NCI-H2227 (cell line): ENCODE data around the gene ANKRD29.

Experiments used
- DNase-seq: peaks from one replicate; lab custom pipeline; 2025; ENCODE audit not compliant: unreplicated experiment; lab: John Stamatoyannopoulos, UW

The ANKRD29 gene, protein sequence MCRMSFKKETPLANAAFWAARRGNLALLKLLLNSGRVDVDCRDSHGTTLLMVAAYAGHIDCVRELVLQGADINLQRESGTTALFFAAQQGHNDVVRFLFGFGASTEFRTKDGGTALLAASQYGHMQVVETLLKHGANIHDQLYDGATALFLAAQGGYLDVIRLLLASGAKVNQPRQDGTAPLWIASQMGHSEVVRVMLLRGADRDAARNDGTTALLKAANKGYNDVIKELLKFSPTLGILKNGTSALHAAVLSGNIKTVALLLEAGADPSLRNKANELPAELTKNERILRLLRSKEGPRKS

DNA sequence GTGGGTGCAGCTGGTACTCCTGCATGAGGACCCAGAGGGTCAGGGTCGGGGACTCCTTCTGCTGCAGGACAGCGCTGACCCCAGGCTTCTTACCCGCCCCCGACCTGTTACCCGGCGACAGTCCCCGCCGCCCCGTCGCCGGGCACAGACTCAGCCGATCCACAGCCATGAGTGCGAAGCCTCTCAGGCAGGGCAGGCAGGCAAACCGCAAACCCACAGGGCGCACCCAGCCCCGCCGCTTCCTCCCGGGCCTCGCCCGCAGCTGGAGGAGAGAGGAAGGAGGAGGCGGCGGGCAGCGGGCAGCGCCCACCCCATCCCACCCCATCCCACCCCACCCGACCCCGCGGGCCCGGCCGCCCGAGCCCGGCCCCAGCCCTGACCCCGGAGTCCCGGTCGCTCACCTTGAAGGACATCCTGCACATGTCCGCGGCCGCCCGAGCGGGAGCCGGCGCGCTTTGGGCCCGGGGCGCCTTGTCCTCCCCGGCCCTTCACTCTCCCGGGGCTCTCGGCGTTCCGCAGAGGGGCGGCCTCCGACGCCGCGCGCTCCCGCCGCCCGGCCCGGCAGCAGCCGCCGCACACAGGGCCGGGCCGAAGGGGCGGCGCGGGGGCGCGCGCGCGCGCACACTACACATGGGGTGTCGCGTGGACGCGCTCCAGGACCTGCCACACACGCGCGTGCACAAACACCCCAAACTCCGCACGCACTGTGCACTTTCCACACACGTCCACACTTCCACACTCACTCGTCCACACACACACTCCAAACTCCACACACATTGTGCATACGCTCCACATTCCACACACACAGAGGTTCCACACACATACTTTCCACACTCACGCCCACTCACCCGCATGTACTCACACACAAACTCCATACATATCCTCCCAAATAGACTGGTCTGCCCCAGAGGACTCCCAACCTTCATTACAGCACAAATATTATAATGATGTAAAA is at the start of gene ANKRD29:
Gene ANKRD29 (minus strand): TSS at position 603 of the 955 bp plus-strand sequence. CDS start 181 bp downstream, at position 422.
- DNase-seq: peak; percentile 78

- DNase-seq: no peak
These were observed 49.7 kb upstream of the ANKRD29 start for GRCh38 chr18:23712445-23712844.

GRCh38 chr18:23711426-23711825 is 48.7 kb upstream of the ANKRD29 start:
- DNase-seq: no peak

DNA sequence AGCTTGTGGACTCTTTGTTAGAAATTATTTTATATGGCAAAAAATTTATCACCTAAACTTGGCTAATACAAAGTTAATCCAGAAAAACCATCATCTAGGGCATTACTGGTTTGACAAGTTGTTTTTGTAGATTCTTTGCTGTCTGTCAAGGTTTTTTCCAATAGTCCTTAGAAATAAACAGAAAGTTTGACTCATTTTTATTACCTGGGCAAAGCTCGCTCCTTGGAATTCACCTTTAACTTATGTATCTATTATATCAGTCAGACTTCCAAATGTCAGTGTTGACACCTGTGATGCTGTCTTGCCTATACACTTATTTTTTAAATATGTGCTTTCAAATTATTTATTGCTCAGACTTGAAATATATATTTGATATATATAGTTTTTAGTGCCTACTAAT is 48.2 kb upstream of the ANKRD29 start:
- DNase-seq: no peak

- no peak for DNase-seq
These were observed 47.4 kb upstream of the ANKRD29 start for GRCh38 chr18:23710068-23710527.

- no peak for DNase-seq
These were observed 44.4 kb upstream of the ANKRD29 start for GRCh38 chr18:23706971-23707640.

- DNase-seq: no peak
These were observed 42.1 kb upstream of the ANKRD29 start for GRCh38 chr18:23704806-23705205.

DNA sequence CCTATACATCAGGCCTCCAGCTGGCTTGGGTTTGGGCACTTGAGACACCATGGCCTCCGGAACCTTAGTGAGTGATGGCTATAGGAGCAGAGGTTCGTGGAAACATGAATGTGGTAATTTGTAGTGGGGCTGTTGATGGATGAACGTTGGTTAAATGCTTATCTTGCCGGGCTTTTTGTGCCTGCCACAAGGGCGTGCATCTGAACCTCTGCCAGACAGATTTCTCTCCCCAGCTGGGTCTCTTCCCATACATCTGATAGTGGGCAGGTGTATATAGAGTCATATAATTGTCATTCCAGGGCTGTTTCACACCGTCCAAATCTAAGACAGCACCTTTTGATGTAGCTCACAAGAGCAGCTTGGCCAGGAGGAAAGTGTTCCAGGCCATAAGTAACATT is 41.3 kb upstream of the ANKRD29 start:
- no peak for DNase-seq

DNA sequence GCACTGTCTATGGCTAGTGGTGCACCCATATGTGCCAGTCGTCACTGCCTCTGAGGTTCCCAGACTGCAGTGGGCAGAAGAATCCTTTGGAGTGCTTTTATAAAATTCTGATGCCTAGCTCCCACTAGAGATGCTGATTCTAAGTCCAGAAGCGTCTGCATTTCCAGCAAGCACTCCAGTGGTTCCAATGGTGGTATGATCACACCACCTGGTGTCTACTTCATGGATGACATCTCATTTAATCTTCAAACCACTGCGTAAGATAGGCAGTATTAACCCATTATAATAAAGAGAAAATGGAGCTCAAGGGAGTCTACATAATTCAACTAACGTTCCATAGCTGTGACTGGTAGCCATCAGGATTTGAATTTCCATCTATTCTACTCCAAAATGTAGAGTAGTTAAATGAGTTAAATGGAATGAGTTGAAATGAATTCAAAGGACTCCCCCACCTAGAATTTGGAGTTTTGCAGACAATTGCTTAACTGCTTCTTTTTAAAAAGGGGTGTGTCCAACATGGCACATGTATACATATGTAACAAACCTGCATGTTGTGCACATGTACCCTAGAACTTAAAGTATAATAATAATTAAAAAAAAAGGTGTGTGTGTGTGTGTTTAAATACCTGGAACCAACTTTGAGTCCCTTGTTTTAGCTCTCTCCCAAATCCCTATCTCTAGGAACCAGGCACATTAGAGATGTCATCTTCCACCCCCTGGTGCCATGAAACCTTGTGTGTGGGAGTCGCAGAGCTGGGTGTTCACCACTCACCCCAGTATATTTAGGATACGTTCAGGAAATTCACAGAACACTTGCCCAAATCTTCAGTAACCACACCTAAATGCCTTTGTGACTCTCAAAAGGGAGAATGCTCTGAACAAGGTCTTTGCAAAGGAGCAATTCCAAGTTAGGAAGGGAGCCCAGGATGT is 40.6 kb upstream of the ANKRD29 start:
- DNase-seq: peak; percentile 64

GRCh38 chr18:23702606-23703005 is 39.9 kb upstream of the ANKRD29 start:
- DNase-seq: no peak

- DNase-seq: no peak
These were observed 38.9 kb upstream of the ANKRD29 start for GRCh38 chr18:23701544-23702064.

GRCh38 chr18:23701017-23701416 is 38.3 kb upstream of the ANKRD29 start:
- DNase-seq: no peak

GRCh38 chr18:23694637-23695430 is 32.1 kb upstream of the ANKRD29 start:
- DNase-seq: no peak

DNA sequence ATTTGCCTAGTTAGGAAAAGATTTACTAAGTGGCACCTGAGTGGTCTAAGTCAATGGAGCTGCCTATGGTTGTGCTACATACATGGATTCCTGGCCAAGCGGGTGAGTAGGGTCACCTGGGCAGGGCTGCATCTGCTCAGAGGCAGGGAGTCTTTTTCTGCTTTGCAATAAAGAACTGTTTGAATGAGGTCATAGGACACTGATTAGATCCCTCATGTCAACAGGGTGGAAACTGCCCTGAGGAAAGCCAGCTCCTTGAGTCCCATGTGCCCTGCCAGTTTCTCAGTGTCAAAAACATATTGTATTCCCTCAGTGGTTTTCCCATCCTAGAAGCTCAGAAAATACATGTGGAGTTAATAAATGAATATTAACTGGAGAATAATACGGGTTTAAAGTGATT is 31.1 kb upstream of the ANKRD29 start:
- no peak for DNase-seq

GRCh38 chr18:23690505-23691068 is 27.9 kb upstream of the ANKRD29 start:
- DNase-seq: peak; percentile 46

DNA sequence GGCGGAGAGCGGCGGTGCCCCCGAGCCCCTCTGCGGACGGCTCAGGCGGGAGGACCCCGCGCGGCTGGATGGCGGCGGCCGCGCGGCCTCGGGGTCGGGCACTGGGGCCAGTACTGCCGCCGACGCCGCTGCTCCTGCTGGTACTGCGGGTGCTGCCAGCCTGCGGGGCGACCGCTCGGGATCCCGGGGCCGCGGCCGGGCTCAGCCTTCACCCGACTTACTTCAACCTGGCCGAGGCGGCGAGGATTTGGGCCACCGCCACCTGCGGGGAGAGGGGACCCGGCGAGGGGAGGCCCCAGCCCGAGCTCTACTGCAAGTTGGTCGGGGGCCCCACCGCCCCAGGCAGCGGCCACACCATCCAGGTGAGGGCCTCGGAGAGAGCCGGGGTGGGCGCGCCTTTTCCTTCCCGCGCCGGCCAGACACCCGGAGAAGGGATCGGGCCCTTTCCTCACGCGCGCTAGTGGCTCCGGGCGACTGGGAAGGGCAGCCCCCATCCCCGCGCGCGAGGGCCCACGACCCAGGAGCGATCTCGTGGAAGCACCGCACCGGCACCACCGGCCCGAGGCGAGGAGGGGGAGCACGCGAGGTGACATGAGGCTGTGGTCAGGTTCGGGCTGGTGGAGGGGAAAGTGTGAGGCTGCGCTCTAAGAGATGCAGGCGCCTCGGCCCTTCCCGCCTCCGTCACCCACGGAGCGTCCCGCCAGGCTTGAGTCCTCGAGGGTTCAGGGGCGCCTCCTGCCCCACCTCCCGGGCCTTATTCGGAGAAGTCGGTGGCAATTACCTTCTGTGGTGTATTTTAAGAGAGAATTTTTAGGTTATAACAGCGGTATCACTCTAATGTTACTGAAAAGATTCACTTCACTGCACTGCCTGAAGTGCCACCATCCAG is 27.1 kb upstream of the ANKRD29 start:
- DNase-seq: peak; percentile 53

DNA sequence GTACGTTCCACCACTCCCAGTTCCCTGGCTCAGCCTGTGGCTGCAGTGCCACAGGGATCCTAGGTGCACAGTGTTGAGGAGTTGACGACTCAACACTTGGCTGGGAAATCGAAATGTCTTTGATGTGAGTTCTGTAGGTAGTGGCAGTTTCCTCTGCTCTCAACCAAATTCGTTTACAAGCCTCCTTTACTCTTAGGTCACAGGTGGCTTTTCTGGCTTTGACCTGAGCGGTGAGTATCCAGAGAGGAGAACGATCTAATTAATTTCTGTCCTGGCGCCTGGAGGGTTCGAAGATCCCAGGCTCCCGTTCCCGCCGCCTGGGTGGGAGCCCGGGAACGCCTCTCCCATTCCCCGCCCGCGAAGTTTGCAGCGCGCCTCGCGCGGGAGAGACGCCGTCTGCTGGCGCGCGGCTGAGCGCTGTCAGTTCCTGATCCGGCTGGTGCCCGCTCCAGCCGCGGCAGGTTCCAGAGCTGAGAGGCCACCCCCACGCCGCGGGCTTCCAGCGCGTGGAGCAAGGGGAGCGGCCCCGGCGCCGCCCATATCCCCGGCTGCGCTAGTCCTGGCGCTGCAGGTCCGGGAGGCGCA is 26.4 kb upstream of the ANKRD29 start, which contains the start of gene LAMA3:
Gene LAMA3 (plus strand): TSS at position 423 of the 585 bp plus-strand sequence. CDS start 231 bp downstream, outside the sequence.
- DNase-seq: peak; percentile 77
